ENCODE data around the gene RAI1. TPM values are rescaled to one million over a fixed set of nuclear protein-coding genes. Genes with fewer than 3 reads are reported as not detected.

RAI1 gene
- polyA plus RNA-seq, 1 donor from 2014 or later: 3.0 TPM

- H3K27ac Mint-ChIP-seq: peak overlapping the region in 2 of 3 donors; percentile 89 to 97
- H3K36me3 Mint-ChIP-seq: no peaks in the 10 kb centered on the region
- no peaks in the 10 kb centered on the region for H3K9me3 Mint-ChIP-seq
Measured at GRCh38 chr17:17696085-17696484, 14.8 kb downstream of the RAI1 start.

GRCh38 chr17:17696882-17697633 is 15.8 kb downstream of the RAI1 start:
- Mint-ChIP-seq H3K4me3 (peak overlapping the region in 2 of 4 donors; percentile 19 to 91), H3K4me1 (peaks cover 14 to 24% (median 22%) of the 10 kb centered on the region in 3 donors), H3K9me3 (no peaks in the 10 kb centered on the region), H3K36me3 (no peaks in the 10 kb centered on the region), H3K27me3 (no peaks in the 10 kb centered on the region), H3K27ac (peak overlapping the region in 2 of 3 donors; percentile 7 to 72)

More at GRCh38 chr17:17696085-17696484, 14.8 kb downstream of the RAI1 start:
- Mint-ChIP-seq H3K4me1 (peaks cover 22 to 34% (median 31%) of the 10 kb centered on the region in 3 donors), H3K27me3 (no peaks in the 10 kb centered on the region), H3K4me3 (peak overlapping the region; percentile 55 to 95 (median 88))

GRCh38 chr17:17698371-17698770 is 17.1 kb downstream of the RAI1 start:
- Mint-ChIP-seq H3K4me3 (peak overlapping the region in 1 of 4 donors; percentile 67), H3K9me3 (no peaks in the 10 kb centered on the region), H3K27ac (no peak overlapping the region), H3K27me3 (no peaks in the 10 kb centered on the region), H3K36me3 (peaks cover 2% of the 10 kb centered on the region), H3K4me1 (peaks cover 11 to 21% (median 15%) of the 10 kb centered on the region in 3 donors)

- Mint-ChIP-seq H3K4me1 (peaks cover 11 to 21% (median 14%) of the 10 kb centered on the region in 3 donors), H3K27me3 (no peaks in the 10 kb centered on the region), H3K4me3 (peak overlapping the region in 1 of 4 donors; percentile 67), H3K9me3 (no peaks in the 10 kb centered on the region), H3K27ac (no peak overlapping the region), H3K36me3 (peaks cover 2% of the 10 kb centered on the region)
Measured at GRCh38 chr17:17698869-17699351, 17.7 kb downstream of the RAI1 start.

- Mint-ChIP-seq H3K27me3 (no peaks in the 10 kb centered on the region), H3K4me3 (peak overlapping the region in 3 of 4 donors; percentile 17 to 28 (median 26)), H3K36me3 (peaks cover 2% of the 10 kb centered on the region), H3K4me1 (peaks cover 8 to 21% (median 12%) of the 10 kb centered on the region in 3 donors), H3K9me3 (no peaks in the 10 kb centered on the region), H3K27ac (no peak overlapping the region)
Measured at GRCh38 chr17:17699491-17699890, 18.2 kb downstream of the RAI1 start.

GRCh38 chr17:17700251-17700969 is 19.2 kb downstream of the RAI1 start:
- Mint-ChIP-seq H3K27ac (peak overlapping the region in 1 of 3 donors; percentile 39), H3K27me3 (no peaks in the 10 kb centered on the region), H3K36me3 (peaks cover 2% of the 10 kb centered on the region), H3K9me3 (no peaks in the 10 kb centered on the region), H3K4me3 (peak overlapping the region; percentile 50 to 79 (median 70)), H3K4me1 (peaks cover 8 to 17% (median 9%) of the 10 kb centered on the region in 3 donors)

- H3K36me3 Mint-ChIP-seq: peaks cover 2% of the 10 kb centered on the region
- H3K27me3 Mint-ChIP-seq: no peaks in the 10 kb centered on the region
- H3K27ac Mint-ChIP-seq: no peak overlapping the region
- peak overlapping the region in 3 of 4 donors; percentile 38 to 77 (median 62) for H3K4me3 Mint-ChIP-seq
- H3K4me1 Mint-ChIP-seq: peaks cover 6 to 11% (median 9%) of the 10 kb centered on the region in 3 donors
- no peaks in the 10 kb centered on the region for H3K9me3 Mint-ChIP-seq
Measured at GRCh38 chr17:17701112-17701511, 19.9 kb downstream of the RAI1 start.

GRCh38 chr17:17701658-17702057 is 20.4 kb downstream of the RAI1 start:
- Mint-ChIP-seq H3K27me3 (no peaks in the 10 kb centered on the region), H3K9me3 (no peaks in the 10 kb centered on the region), H3K27ac (no peak overlapping the region), H3K36me3 (peaks cover 2% of the 10 kb centered on the region), H3K4me3 (peak overlapping the region in 1 of 4 donors; percentile 76), H3K4me1 (peaks cover 3 to 9% (median 8%) of the 10 kb centered on the region in 3 donors)

- peaks cover 1 to 7% (median 2%) of the 10 kb centered on the region in 3 donors for H3K4me1 Mint-ChIP-seq
- peak overlapping the region in 1 of 3 donors; percentile 90 for H3K27ac Mint-ChIP-seq
- no peak overlapping the region for H3K4me3 Mint-ChIP-seq
- H3K36me3 Mint-ChIP-seq: peaks cover 2% of the 10 kb centered on the region
- no peaks in the 10 kb centered on the region for H3K9me3 Mint-ChIP-seq
- H3K27me3 Mint-ChIP-seq: no peaks in the 10 kb centered on the region
Measured at GRCh38 chr17:17702449-17703139, 21.3 kb downstream of the RAI1 start.

- Mint-ChIP-seq H3K27me3 (no peaks in the 10 kb centered on the region), H3K9me3 (no peaks in the 10 kb centered on the region), H3K27ac (peak overlapping the region in 1 of 3 donors; percentile 90), H3K4me1 (peaks cover 0 to 7% (median 2%) of the 10 kb centered on the region in 3 donors), H3K36me3 (peaks cover 2% of the 10 kb centered on the region), H3K4me3 (peak overlapping the region in 1 of 4 donors; percentile 47)
Measured at GRCh38 chr17:17703140-17703919, 22.1 kb downstream of the RAI1 start.

- Mint-ChIP-seq H3K4me1 (peaks cover 0 to 7% (median 2%) of the 10 kb centered on the region in 3 donors), H3K36me3 (peaks cover 5% of the 10 kb centered on the region), H3K27ac (no peak overlapping the region), H3K27me3 (no peaks in the 10 kb centered on the region), H3K4me3 (no peak overlapping the region), H3K9me3 (no peaks in the 10 kb centered on the region)
Measured at GRCh38 chr17:17704931-17705330, 23.7 kb downstream of the RAI1 start.

- Mint-ChIP-seq H3K4me3 (peak overlapping the region in 1 of 4 donors; percentile 65), H3K27me3 (no peaks in the 10 kb centered on the region), H3K9me3 (no peaks in the 10 kb centered on the region), H3K36me3 (peaks cover 6% of the 10 kb centered on the region), H3K4me1 (peaks cover 0 to 5% (median 2%) of the 10 kb centered on the region in 3 donors), H3K27ac (no peak overlapping the region)
Measured at GRCh38 chr17:17706140-17707060, 25.1 kb downstream of the RAI1 start.

GRCh38 chr17:17708295-17708694 is 27.0 kb downstream of the RAI1 start:
- peak overlapping the region in 1 of 4 donors; percentile 70 for H3K4me3 Mint-ChIP-seq
- H3K4me1 Mint-ChIP-seq: peaks cover 8 to 13% (median 10%) of the 10 kb centered on the region in 3 donors
- no peak overlapping the region for H3K27ac Mint-ChIP-seq
- H3K27me3 Mint-ChIP-seq: no peaks in the 10 kb centered on the region
- H3K36me3 Mint-ChIP-seq: peaks cover 3% of the 10 kb centered on the region
- H3K9me3 Mint-ChIP-seq: no peaks in the 10 kb centered on the region
